Hematopoietic multipotent progenitor cell treated with erythropoietin and hydrocortisone succinate and interleukin-3 and kit ligand, for 8 days (in vitro differentiated cells): ENCODE measurements around the gene DNAH9.

ENCODE experiments used
- DNase-seq: peaks from one replicate; pipeline ENCODE4 v3.0.0-alpha.2; 2015

The DNAH9 gene

GRCh38 chr17:11772031-11772430 lies 173.8 kb downstream of the DNAH9 start:
- DNase-seq = no peak

GRCh38 chr17:11779892-11780291 lies 181.6 kb downstream of the DNAH9 start:
- no peak for DNase-seq

GRCh38 chr17:11780621-11781020 lies 182.4 kb downstream of the DNAH9 start:
- DNase-seq = no peak

- no peak for DNase-seq
These were observed 188.6 kb downstream of the DNAH9 start for GRCh38 chr17:11786711-11787438.

GRCh38 chr17:11795906-11796305 lies 197.6 kb downstream of the DNAH9 start:
- DNase-seq = no peak

GRCh38 chr17:11797803-11798202 lies 199.5 kb downstream of the DNAH9 start:
- DNase-seq = no peak

- no peak for DNase-seq
These were observed 205.1 kb downstream of the DNAH9 start for GRCh38 chr17:11803231-11803969.

- DNase-seq = no peak
These were observed 206.9 kb downstream of the DNAH9 start for GRCh38 chr17:11805138-11805537.

- no peak for DNase-seq
These were observed 207.7 kb downstream of the DNAH9 start for GRCh38 chr17:11805952-11806351.

GRCh38 chr17:11807606-11808005 lies 209.3 kb downstream of the DNAH9 start:
- no peak for DNase-seq

- no peak for DNase-seq
These were observed 215.0 kb downstream of the DNAH9 start for GRCh38 chr17:11813278-11813677.

- DNase-seq = no peak
These were observed 215.6 kb downstream of the DNAH9 start for GRCh38 chr17:11813871-11814270.

- DNase-seq = no peak
These were observed 216.5 kb downstream of the DNAH9 start for GRCh38 chr17:11814655-11815262.

GRCh38 chr17:11816409-11816808 lies 218.1 kb downstream of the DNAH9 start:
- no peak for DNase-seq

GRCh38 chr17:11823862-11824261 lies 225.6 kb downstream of the DNAH9 start:
- no peak for DNase-seq

GRCh38 chr17:11825572-11826209 lies 227.4 kb downstream of the DNAH9 start:
- DNase-seq = no peak

GRCh38 chr17:11832401-11833137 lies 234.3 kb downstream of the DNAH9 start:
- no peak for DNase-seq

- no peak for DNase-seq
These were observed 238.2 kb downstream of the DNAH9 start for GRCh38 chr17:11836508-11836907.

- no peak for DNase-seq
These were observed 241.8 kb downstream of the DNAH9 start for GRCh38 chr17:11840052-11840451.

GRCh38 chr17:11840831-11841230 lies 242.6 kb downstream of the DNAH9 start:
- no peak for DNase-seq

- DNase-seq = no peak
These were observed 250.1 kb downstream of the DNAH9 start for GRCh38 chr17:11848330-11848729.

- DNase-seq = no peak
These were observed 254.0 kb downstream of the DNAH9 start for GRCh38 chr17:11852231-11852630.

GRCh38 chr17:11852912-11853311 lies 254.6 kb downstream of the DNAH9 start:
- DNase-seq = no peak
